GM12865 (cell line): Measurements from ENCODE around the gene GFER.

Experiments
- DNase-seq: peaks from one replicate; pipeline ENCODE4 v3.0.0; 2010; ENCODE audit warnings: low read depth
- H3K4me3 ChIP-seq: 2 replicates; pipeline ENCODE4 v1.5.1; 2011; ENCODE audit warnings: mild to moderate bottlenecking, low read depth, low read length, control low read depth
- TF ChIP-seq, protein P1 (sequence below): IDR thresholded peaks from 2 replicates; pipeline ENCODE4 v1.5.1; 2011; ENCODE audit warnings: low read length, control low read depth, low read depth, inconsistent platforms; ENCODE audit not compliant: insufficient read depth; ENCODE audit errors: missing control alignments

GFER gene

DNA sequence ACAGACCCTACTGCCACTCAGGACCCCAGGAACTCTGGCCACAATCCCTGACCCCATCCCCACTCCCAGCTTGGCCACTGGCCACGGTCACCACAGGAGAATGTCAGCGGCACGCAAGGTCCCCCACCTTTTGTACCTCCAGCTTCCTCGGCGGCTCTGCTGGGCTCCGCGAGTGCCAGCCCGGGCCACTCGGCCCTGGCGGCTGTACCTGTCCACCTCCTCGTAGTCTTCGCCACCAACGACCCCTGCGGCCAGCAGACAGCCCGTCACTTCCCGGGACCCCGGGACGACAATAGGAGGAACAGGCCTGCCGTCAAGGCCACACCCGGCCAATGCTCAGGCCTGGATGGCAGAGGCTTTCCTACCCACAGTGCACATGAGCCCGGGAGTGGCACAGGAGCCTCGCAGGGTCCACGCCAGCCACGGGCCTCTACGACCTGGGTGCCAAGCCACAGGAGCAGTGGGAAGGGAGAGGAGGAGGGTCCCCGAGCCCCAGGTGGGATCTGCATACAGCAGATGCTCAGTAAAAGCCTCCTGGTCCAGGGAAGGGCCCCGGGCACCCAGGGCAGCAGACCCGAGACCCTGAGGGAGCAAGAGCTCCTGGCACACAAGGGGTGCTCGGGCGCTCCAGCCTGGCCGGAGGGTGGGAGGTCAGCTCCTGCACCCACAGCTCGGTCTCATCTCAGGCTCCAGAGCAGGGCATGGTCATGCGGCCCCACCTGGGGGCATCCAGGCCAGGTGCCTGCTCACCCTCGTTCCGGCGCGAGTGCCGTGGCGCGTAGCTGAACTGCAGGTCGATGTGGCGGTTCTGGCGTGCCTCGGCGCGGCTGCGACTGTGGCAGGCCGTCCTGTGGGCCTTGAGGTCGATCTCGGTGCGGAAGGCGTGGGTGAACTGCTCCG, 17.7 kb downstream of the GFER start:
- TF ChIP-seq, protein P1, sequence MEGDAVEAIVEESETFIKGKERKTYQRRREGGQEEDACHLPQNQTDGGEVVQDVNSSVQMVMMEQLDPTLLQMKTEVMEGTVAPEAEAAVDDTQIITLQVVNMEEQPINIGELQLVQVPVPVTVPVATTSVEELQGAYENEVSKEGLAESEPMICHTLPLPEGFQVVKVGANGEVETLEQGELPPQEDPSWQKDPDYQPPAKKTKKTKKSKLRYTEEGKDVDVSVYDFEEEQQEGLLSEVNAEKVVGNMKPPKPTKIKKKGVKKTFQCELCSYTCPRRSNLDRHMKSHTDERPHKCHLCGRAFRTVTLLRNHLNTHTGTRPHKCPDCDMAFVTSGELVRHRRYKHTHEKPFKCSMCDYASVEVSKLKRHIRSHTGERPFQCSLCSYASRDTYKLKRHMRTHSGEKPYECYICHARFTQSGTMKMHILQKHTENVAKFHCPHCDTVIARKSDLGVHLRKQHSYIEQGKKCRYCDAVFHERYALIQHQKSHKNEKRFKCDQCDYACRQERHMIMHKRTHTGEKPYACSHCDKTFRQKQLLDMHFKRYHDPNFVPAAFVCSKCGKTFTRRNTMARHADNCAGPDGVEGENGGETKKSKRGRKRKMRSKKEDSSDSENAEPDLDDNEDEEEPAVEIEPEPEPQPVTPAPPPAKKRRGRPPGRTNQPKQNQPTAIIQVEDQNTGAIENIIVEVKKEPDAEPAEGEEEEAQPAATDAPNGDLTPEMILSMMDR: no peak
- no peak overlapping the region for H3K4me3 ChIP-seq

DNA sequence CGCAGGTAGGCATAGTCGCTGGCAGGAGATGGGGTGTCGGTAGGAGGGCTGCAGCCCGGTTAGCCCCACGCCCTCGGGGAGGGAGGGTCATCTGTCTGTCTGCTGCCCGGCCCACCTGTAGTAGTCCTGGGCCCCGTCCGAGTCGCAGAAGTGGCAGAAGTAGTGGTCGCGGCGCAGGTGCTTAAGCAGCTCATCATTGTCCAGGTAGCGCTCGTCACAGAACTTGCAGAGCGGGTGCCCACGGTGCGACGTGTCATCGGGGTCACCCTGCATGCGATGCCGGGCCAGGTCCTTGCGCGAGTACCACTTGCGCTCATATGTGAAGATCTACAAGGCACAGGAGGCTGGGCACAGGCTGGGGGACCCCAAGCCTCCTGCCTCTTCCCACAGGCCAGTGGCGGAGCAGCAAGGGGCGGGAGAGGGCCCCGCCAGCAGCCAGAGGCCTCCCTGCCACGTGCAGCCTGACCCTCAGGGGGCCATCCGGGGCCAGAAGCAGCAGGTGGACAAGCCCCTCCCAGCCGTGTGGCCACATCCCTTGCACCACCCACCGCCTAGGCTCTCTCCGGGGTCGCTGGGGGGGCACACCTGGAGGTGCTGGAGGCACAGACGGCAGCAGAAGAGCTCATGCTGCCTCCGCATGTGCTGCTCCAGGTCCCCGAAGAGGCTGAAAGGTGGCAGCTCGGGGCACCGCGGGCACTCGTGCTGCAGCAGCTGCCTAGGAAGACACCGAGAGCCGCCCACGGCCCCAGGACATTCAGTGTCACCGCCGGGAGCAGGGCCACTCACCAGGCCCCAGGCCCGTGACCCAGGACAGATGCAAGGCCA, 18.6 kb downstream of the GFER start:
- H3K4me3 ChIP-seq: no peak overlapping the region
- TF ChIP-seq, protein P1: no peak
- DNase-seq: no peak

More for the DNA sequence above, 17.7 kb downstream of the GFER start:
- no peak for DNase-seq

DNA sequence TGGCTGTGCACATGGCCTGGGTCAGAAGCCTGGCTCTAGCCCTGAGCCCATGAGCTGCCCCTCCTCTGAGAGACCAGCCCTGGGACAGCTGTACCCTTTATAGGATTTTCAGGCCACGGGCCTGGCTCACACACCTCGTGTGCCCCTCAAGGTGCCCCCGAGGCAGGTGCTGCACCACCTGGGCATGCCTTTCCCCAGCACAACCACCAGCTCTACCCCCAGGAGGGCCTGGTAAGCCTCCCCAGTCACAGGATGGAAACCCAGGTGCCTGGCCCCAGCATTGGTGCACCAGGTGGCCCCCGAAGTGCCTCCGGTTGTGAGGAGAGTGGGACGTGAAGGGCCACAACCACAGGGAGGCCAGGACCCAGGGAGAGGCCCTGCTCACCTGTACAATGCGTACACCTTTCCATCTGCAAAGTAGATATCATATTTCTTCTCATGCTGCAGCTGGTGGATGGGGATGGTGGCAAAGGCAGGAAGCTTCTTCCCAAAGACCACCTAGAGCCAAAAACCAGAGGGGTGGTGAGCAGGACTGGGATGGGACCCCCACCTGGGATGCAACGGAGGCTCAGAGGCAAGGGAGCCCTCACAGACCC, 19.3 kb downstream of the GFER start:
- H3K4me3 ChIP-seq: no peak overlapping the region
- no peak for DNase-seq
- TF ChIP-seq, protein P1: no peak

DNA sequence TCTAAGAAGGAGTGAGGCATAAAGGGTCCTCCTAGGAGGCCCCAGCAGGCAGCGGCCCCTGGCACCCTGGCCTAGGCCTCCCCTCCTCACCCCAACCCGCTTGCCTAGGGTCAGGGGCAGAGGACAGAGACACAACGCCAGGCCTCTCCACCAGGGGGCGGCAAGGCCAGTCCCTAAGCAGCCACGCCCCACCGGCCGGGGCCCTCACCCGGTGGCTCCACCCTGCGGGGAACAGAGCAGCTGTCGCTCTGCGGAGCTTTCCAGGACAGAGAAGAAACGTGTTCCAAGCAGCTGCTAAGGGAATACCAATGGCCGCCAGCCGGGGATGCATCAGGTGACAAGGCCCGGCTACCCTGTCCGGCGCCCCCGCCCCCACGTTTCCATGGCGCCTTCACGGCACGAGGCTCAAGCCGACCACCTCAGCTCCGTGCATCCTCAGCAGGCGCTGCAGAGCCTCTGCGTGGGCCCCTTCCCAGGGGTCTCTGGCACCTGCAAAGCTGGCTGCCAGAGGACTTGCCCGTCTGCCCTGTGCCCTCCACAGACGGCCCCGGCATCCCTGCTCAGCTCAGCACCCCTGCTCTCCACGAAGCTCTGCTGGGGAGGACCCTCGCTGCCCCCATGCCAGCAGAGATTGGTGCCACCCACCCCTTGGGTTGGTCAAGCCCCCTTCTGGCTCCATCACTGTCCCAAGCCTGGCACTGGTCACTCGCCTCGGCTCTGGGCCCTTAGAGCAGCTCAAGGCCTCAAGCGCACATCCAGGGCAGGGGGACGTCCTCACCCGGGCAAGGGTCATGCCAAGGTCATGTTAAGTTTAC, 20.0 kb downstream of the GFER start:
- no peak overlapping the region for H3K4me3 ChIP-seq

DNA sequence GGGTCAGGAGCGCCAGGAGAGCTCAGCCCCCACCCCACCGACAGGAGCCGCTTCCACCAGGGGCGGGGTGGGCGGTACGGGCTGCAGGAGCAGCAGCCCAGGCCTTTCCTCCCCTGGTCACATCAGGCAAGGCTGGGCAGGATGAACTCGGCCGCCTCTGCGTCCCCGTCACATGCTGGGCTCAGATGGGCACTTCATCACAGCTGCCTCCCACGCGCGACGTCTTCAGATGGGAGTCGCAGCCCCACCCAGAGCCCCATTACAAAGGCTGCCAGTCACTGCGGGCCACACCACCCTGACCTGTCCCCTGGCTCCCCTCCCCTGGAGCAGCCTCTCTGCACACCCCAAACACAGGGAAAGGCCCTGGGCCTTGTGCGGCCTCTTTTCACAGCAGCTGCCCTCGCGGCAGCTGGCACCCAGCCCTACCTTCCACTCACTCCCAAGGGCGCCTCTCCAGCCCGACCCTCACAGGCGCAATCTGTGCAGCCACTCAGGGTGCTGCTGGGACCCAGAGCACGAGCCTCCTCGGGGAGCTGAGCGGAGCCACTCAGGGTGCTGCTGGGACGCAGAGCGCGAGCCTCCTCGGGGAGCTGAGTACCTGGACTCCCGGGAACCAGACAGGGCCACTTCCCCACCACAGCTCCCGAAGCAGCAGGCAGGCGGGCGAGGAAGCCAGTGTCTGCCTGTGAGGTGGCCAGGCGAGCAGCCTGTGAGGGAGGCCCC, 21.0 kb downstream of the GFER start:
- DNase-seq: no peak

More for the DNA sequence above, 20.0 kb downstream of the GFER start:
- DNase-seq: peak; percentile 91
- TF ChIP-seq, protein P1: peak; percentile 95

More for the DNA sequence above, 21.0 kb downstream of the GFER start:
- H3K4me3 ChIP-seq: no peak overlapping the region
- TF ChIP-seq, protein P1: no peak
